ACC112 (cell line): ENCODE data around the gene VWA3B.

Experiments
- H2AFZ ChIP-seq: fragments of 200-600 bp; sonication (generic); one replicate; pipeline ENCODE4 v1.6.0; 2017; ENCODE audit warnings: antibody characterized with exemption, low read length; ENCODE audit not compliant: unreplicated experiment
- H3K27ac ChIP-seq: fragments of 200-600 bp; sonication (generic); 2 replicates; pipeline ENCODE4 v1.5.1; 2014; ENCODE audit warnings: low read depth, mild to moderate bottlenecking, antibody characterized with exemption, low read length, moderate library complexity
- H3K27me3 ChIP-seq: fragments of 200-600 bp; sonication (generic); 2 replicates; pipeline ENCODE4 v1.6.1; 2014; ENCODE audit warnings: mild to moderate bottlenecking, antibody characterized with exemption, low read length, moderate library complexity, mixed read lengths; ENCODE audit not compliant: insufficient read depth
- H3K36me3 ChIP-seq: fragments of 200-600 bp; sonication (generic); 2 replicates; pipeline ENCODE4 v1.6.1; 2016; ENCODE audit warnings: mild to moderate bottlenecking, antibody characterized with exemption, low read length, moderate library complexity, mixed read lengths; ENCODE audit not compliant: insufficient read depth
- H3K4me1 ChIP-seq: fragments of 200-600 bp; sonication (generic); one replicate; pipeline ENCODE4 v1.6.1; 2016; ENCODE audit warnings: low read length, mixed read lengths; ENCODE audit not compliant: insufficient read depth, unreplicated experiment, control insufficient read depth
- H3K4me3 ChIP-seq: fragments of 200-600 bp; sonication (generic); 2 replicates; pipeline ENCODE4 v1.5.1; 2014; ENCODE audit warnings: mild to moderate bottlenecking, low read depth, low read length
- H3K79me2 ChIP-seq: fragments of 200-600 bp; sonication (generic); one replicate; pipeline ENCODE4 v1.6.0; 2016; ENCODE audit warnings: low read length; ENCODE audit not compliant: control insufficient read depth, unreplicated experiment, insufficient read depth

The VWA3B gene

DNA sequence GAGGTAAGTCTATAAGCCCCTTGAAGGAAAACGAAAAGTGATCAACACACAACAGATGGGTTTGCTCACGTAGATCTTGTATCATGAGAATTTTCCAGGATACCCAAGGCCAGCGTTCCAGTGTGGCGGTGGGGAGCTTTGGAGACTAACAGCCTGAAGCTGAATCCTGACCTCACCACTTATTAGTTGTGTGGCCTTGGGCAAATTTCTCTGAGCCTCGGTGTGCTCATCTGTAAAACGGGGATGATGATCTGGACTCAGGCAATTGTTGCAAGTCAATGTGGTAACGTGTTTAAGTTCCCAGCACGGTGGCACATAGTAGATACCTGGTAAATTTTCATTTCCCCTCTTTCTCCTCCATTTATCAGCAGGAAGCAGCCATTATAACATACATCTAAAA lies 68.3 kb downstream of the VWA3B start:
- peaks cover 40% of the 10 kb centered on the region for H3K27me3 ChIP-seq
- H3K36me3 ChIP-seq, result no peaks in the 10 kb centered on the region
- H2AFZ ChIP-seq, result no peak overlapping the region
- H3K4me1 ChIP-seq, result no peaks in the 10 kb centered on the region
- no peak overlapping the region for H3K4me3 ChIP-seq
- H3K27ac ChIP-seq, result no peak overlapping the region
- no peaks in the 10 kb centered on the region for H3K79me2 ChIP-seq

- Histone ChIP-seq H3K79me2 (no peaks in the 10 kb centered on the region), H3K4me1 (no peaks in the 10 kb centered on the region), H3K27me3 (peaks cover 44% of the 10 kb centered on the region), H3K4me3 (no peak overlapping the region), H3K27ac (no peak overlapping the region), H2AFZ (no peak overlapping the region), H3K36me3 (no peaks in the 10 kb centered on the region)
These were observed 68.7 kb downstream of the VWA3B start for GRCh38 chr2:98155716-98156115.

DNA sequence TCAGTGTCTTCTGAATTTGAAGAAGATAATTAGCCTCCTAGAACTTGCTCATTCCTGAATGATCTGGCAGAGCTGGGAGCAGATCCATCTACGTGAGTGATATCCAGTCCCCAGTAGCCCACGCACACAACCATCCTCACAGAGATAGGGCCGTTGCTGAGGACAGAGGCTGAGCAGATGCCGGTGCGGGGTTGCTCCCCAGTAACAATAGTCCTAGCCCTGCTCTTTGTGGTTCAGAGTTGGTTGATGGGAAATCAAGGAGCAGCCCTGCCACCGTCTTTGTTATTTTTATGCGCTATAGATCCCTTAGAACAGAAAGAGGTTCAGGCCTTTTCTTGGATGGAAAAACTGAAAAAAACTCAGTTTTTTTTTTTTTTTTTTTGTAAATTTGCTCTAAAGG lies 69.3 kb downstream of the VWA3B start:
- H3K27me3 ChIP-seq, result peaks cover 48% of the 10 kb centered on the region
- no peaks in the 10 kb centered on the region for H3K4me1 ChIP-seq
- H3K36me3 ChIP-seq, result no peaks in the 10 kb centered on the region
- no peak overlapping the region for H3K4me3 ChIP-seq
- no peak overlapping the region for H2AFZ ChIP-seq
- no peaks in the 10 kb centered on the region for H3K79me2 ChIP-seq
- H3K27ac ChIP-seq, result no peak overlapping the region

- Histone ChIP-seq H2AFZ (no peak overlapping the region), H3K4me1 (no peaks in the 10 kb centered on the region), H3K4me3 (no peak overlapping the region), H3K79me2 (no peaks in the 10 kb centered on the region), H3K36me3 (no peaks in the 10 kb centered on the region), H3K27ac (no peak overlapping the region), H3K27me3 (peaks cover 48% of the 10 kb centered on the region)
These were observed 70.6 kb downstream of the VWA3B start for GRCh38 chr2:98157557-98157956.

DNA sequence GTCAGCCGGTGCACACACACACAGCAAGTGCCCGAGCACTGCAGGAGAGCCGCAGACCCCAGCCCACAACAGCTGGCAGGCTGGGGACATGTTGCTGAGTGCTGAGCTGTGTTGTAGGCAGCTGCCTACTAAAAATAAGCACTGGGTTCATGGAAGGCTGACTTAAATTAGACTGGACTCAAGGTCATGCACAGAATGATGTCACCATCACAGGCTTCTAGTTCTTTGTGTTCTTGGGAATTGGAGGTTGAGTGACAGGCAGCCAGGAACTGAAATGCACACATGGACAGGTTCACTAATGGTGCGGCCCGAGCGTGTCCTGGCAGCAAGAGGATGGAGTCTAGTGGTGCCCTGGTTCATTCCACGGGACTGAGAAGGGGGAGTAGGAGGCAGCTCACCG lies 71.3 kb downstream of the VWA3B start:
- Histone ChIP-seq H3K79me2 (no peaks in the 10 kb centered on the region), H3K27ac (no peak overlapping the region), H3K27me3 (peaks cover 40% of the 10 kb centered on the region), H3K36me3 (no peaks in the 10 kb centered on the region), H3K4me3 (no peak overlapping the region), H3K4me1 (peaks cover 3% of the 10 kb centered on the region), H2AFZ (no peak overlapping the region)

DNA sequence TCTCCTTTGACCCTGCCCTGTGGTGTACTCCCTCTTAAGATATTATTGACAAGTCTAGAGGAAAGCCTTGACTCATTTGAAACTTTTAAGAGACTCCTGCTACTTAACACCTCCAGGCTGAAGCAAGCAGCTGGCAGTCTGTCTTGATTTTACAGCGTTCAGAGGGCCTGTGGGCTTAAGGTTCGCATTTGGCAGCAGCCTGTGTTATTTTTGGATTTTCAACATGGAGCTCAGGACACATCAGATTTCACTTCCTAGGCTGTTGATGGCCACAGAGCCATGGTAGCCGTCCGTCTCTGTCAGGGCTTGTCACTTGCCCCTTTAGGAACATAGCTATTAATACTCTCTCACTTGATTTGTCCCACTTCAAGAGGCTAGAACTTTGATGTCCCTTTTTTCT lies 73.6 kb downstream of the VWA3B start:
- H3K79me2 ChIP-seq, result no peaks in the 10 kb centered on the region
- H3K27ac ChIP-seq, result no peak overlapping the region
- peaks cover 3% of the 10 kb centered on the region for H3K4me1 ChIP-seq
- H3K27me3 ChIP-seq, result peaks cover 32% of the 10 kb centered on the region
- no peak overlapping the region for H3K4me3 ChIP-seq
- no peak overlapping the region for H2AFZ ChIP-seq
- H3K36me3 ChIP-seq, result no peaks in the 10 kb centered on the region

DNA sequence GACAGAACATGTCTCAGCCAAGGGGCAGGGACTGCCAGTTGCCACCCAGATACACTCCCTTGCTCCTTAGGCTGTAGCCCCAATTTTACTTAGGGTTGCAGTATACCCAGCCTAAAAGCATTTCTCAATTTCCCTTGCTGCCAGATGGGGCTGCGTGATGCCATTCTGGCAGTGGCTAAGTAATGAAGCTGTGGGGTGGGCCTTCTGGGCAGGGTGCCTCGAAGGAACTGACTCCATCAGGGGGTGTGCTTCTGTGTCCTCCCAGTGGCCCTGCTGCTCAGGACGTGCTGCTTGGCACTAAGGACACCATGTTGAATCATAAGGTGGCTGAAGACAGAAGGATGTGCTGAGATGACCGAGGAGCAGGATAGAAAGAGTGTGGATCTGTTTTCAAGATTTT lies 74.2 kb downstream of the VWA3B start:
- Histone ChIP-seq H3K27me3 (peaks cover 27% of the 10 kb centered on the region), H2AFZ (no peak overlapping the region), H3K4me3 (no peak overlapping the region), H3K27ac (no peak overlapping the region), H3K36me3 (no peaks in the 10 kb centered on the region), H3K4me1 (peaks cover 3% of the 10 kb centered on the region), H3K79me2 (no peaks in the 10 kb centered on the region)

- H3K36me3 ChIP-seq, result no peaks in the 10 kb centered on the region
- H3K4me3 ChIP-seq, result no peak overlapping the region
- H3K79me2 ChIP-seq, result no peaks in the 10 kb centered on the region
- H3K4me1 ChIP-seq, result peaks cover 3% of the 10 kb centered on the region
- H2AFZ ChIP-seq, result no peak overlapping the region
- peaks cover 39% of the 10 kb centered on the region for H3K27me3 ChIP-seq
- H3K27ac ChIP-seq, result no peak overlapping the region
These were observed 77.3 kb downstream of the VWA3B start for GRCh38 chr2:98164256-98164655.

DNA sequence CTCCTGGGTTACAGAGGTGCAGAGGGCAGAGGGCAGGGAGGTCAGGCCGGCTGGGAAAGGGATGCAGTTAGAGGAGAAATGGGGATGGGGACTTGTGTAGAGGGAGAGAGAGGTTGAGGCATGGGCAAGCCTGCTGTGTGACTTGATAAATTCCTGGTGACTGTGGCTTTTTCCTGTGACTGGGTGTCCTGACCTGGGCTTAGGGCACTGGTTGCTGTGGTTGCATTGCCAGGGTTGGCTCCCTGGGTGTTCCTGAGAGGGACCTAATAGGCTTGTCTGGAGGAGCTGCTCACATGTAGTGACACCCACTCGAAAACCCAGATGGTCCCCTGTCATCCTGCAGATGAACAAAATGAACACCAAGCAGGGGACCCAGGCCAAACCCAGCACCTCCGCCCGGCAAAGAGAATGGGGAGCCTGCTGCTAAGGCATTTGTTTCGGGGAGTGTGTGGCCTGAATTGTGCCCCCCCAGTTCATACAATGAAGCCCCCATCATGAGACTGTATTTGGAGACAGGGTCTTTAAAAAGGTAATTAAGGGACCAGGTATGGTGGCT lies 78.6 kb downstream of the VWA3B start:
- Histone ChIP-seq H3K27me3 (peaks cover 48% of the 10 kb centered on the region), H3K36me3 (no peaks in the 10 kb centered on the region), H2AFZ (no peak overlapping the region), H3K4me1 (peaks cover 3% of the 10 kb centered on the region), H3K27ac (no peak overlapping the region), H3K79me2 (no peaks in the 10 kb centered on the region), H3K4me3 (no peak overlapping the region)

- H3K4me1 ChIP-seq, result peaks cover 1% of the 10 kb centered on the region
- H3K27me3 ChIP-seq, result peaks cover 66% of the 10 kb centered on the region
- no peak overlapping the region for H3K4me3 ChIP-seq
- H2AFZ ChIP-seq, result no peak overlapping the region
- H3K79me2 ChIP-seq, result no peaks in the 10 kb centered on the region
- H3K36me3 ChIP-seq, result no peaks in the 10 kb centered on the region
- no peak overlapping the region for H3K27ac ChIP-seq
These were observed 80.9 kb downstream of the VWA3B start for GRCh38 chr2:98167916-98168315.

- no peaks in the 10 kb centered on the region for H3K4me1 ChIP-seq
- H2AFZ ChIP-seq, result no peak overlapping the region
- H3K79me2 ChIP-seq, result no peaks in the 10 kb centered on the region
- peaks cover 79% of the 10 kb centered on the region for H3K27me3 ChIP-seq
- H3K27ac ChIP-seq, result no peak overlapping the region
- H3K36me3 ChIP-seq, result no peaks in the 10 kb centered on the region
- no peak overlapping the region for H3K4me3 ChIP-seq
These were observed 83.1 kb downstream of the VWA3B start for GRCh38 chr2:98170076-98170475.
